Lung (tissue), 12 donors: Measurements from ENCODE around the gene CHRD. TPM values are rescaled to one million over a fixed set of nuclear protein-coding genes. Genes with fewer than 3 reads are reported as not detected.

ENCODE experiments used
- ATAC-seq: fragments of 200-7000 bp; cut with Tn5 transposase; one replicate; pipeline ENCODE4 v1.9.1; 2020; ENCODE audit warnings: moderate number of reproducible peaks; ENCODE audit not compliant: insufficient read depth, low FRiP score
- DNase-seq, 3 donors: peaks; one replicate each; pipeline ENCODE4 v3.0.0-alpha.2; 2013 to 2017
- H3K27ac ChIP-seq, 2 donors: one replicate each; pipeline ENCODE4 v1.5.1; 2013; ENCODE audit warnings: mild to moderate bottlenecking in 2 of 2, moderate library complexity in 2 of 2, control low read depth in 1 of 2, inconsistent platforms in 1 of 2, low read depth in 1 of 2, low read length in 1 of 2
- H3K27me3 ChIP-seq, 3 donors: one replicate each; pipeline ENCODE4 v1.5.1; 2013; ENCODE audit warnings: low read length in 2 of 3; ENCODE audit not compliant: control insufficient read depth in 3 of 3, insufficient read depth in 3 of 3
- H3K36me3 ChIP-seq, 4 donors: one replicate each; pipeline ENCODE4 v1.5.1; 2013; ENCODE audit warnings: low read length in 4 of 4, mild to moderate bottlenecking in 1 of 4, moderate library complexity in 1 of 4; ENCODE audit not compliant: control insufficient read depth in 4 of 4, insufficient read depth in 4 of 4
- H3K4me1 ChIP-seq, 5 donors: one replicate each; pipeline ENCODE4 v1.5.1; 2013; ENCODE audit warnings: low read length in 5 of 5, mild to moderate bottlenecking in 2 of 5, moderate library complexity in 1 of 5; ENCODE audit not compliant: control insufficient read depth in 5 of 5, insufficient read depth in 5 of 5
- H3K4me3 ChIP-seq: one replicate; pipeline ENCODE4 v1.5.1; 2013; ENCODE audit warnings: mild to moderate bottlenecking, control low read depth, moderate library complexity
- H3K9ac ChIP-seq, 2 donors: one replicate each; pipeline ENCODE4 v1.5.1; 2013; ENCODE audit warnings: low read length in 2 of 2, control low read depth in 1 of 2; ENCODE audit not compliant: insufficient read depth in 1 of 2
- H3K9me3 ChIP-seq, 4 donors: one replicate each; pipeline ENCODE4 v1.5.1; 2013; ENCODE audit warnings: low read length in 3 of 4, mild to moderate bottlenecking in 1 of 4, moderate library complexity in 1 of 4; ENCODE audit not compliant: control insufficient read depth in 4 of 4, insufficient read depth in 3 of 4
- CTCF ChIP-seq: IDR thresholded peaks from 2 replicates; pipeline ENCODE4 v1.5.1; 2012; ENCODE audit warnings: mild to moderate bottlenecking; ENCODE audit errors: control extremely low read depth, extremely low read depth
- WGBS, 2 donors: extraction: QIAGEN DNeasy Blood & Tissue Kit; methylation state at CpG; one replicate each; pipeline ENCODE4 v1.1.7; 2013; 5-methylcytosine and 5-hydroxymethylcytosine counted together
- polyA plus RNA-seq, 2 donors: library from polyadenylated mRNA; stranded (reverse); fragments of 200-250 nt; gene quantifications; one replicate each; pipeline ENCODE4 v1.2.1, GENCODE V29; 2013
- total RNA-seq, 2 donors: library from RNA; depleted of rRNA in 1 of 2; stranded (reverse); fragments of >200 nt in 1 of 2; gene quantifications; one replicate each; pipeline ENCODE4 v1.2.1, GENCODE V29; 2014 to 2021
- donor health status: control.
- donor health status: control.
- donor health status: Bipolar disorder and iron deficiency.
- donor health status: healthy.
- donor health status: DM: yes; HTN: yes; CAD: no.

CHRD gene
- total and polyA plus RNA-seq, 4 donors, result 4.2 to 16.7 (median 5.8) TPM

GRCh38 chr3:184333700-184334099, 46.2 kb upstream of the CHRD start:
- Histone ChIP-seq H3K27me3 (no peaks in the 10 kb centered on the region), H3K9ac (no peak overlapping the region), H3K9me3 (no peaks in the 10 kb centered on the region), H3K4me1 (peaks cover 3 to 25% (median 17%) of the 10 kb centered on the region in 5 donors), H3K27ac (peak overlapping the region in 1 of 2 donors; percentile 0), H3K4me3 (no peak overlapping the region), H3K36me3 (peaks cover 21 to 44% (median 36%) of the 10 kb centered on the region in 4 donors)
- ATAC-seq, result no peak
- no peak for DNase-seq
- WGBS, 2 donors, result 86 to 87% methylated on average over 3 of the region's 3 CpGs
- TF ChIP-seq CTCF, result no peak

DNA sequence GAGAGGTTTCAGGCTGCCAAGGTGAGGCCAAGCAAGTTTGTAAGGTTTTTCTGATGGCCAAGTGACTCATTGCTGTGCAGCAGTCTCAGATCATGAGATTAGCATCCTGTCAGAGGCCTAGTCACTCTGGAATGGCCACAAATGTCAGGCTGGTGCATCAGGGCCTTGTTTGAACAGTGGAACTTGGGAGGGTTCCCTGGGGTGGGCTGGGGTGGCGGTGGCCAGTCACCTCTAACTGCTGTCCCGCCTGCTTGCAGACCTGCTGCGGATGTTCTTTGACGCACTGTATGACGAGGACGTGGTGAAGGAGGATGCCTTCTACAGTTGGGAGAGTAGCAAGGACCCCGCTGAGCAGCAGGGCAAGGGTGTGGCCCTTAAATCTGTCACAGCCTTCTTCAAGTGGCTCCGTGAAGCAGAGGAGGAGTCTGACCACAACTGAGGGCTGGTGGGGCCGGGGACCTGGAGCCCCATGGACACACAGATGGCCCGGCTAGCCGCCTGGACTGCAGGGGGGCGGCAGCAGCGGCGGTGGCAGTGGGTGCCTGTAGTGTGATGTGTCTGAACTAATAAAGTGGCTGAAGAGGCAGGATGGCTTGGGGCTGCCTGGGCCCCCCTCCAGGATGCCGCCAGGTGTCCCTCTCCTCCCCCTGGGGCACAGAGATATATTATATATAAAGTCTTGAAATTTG, 45.2 kb upstream of the CHRD start:
- Histone ChIP-seq H3K27ac (peak overlapping the region; percentile 88 to 96), H3K9me3 (no peaks in the 10 kb centered on the region), H3K4me1 (peaks cover 3 to 30% (median 17%) of the 10 kb centered on the region in 5 donors), H3K27me3 (no peaks in the 10 kb centered on the region), H3K4me3 (no peak overlapping the region), H3K9ac (no peak overlapping the region), H3K36me3 (peaks cover 18 to 37% (median 30%) of the 10 kb centered on the region in 4 donors)
- no peak for ATAC-seq
- no peak for DNase-seq
- WGBS, 2 donors, result 85% methylated on average over 15 of the region's 15 CpGs
- TF ChIP-seq CTCF, result no peak

DNA sequence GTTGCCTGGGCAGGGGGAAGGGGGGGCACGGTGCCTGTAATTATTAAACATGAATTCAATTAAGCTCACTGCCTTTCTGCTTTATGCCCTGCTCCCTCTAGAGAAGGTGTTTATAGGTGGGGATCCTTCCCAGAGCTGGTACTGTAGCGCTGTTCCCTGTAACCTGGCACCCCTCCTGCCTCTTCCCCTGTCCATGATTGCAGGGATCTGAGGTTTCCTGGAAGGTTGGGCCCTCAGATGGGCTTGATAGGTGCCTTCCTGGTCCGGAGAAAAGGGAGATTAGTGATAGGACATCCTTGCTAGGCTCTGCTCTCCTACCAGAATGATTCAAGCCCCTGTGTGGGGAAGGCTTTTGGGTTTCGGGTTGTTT, 44.6 kb upstream of the CHRD start:
- TF ChIP-seq CTCF, result no peak
- DNase-seq (peak in 1 of 3 donors; percentile 17), ATAC-seq (no peak)
- H3K27me3 ChIP-seq, result no peaks in the 10 kb centered on the region
- no peaks in the 10 kb centered on the region for H3K9me3 ChIP-seq
- peak overlapping the region; percentile 88 to 96 for H3K27ac ChIP-seq
- peaks cover 3 to 30% (median 17%) of the 10 kb centered on the region in 5 donors for H3K4me1 ChIP-seq
- H3K4me3 ChIP-seq, result no peak overlapping the region
- peak overlapping the region; percentile 49 to 75 for H3K9ac ChIP-seq
- peaks cover 16 to 35% (median 28%) of the 10 kb centered on the region in 4 donors for H3K36me3 ChIP-seq
- 38 to 60% methylated on average over 4 of the region's 4 CpGs for WGBS, 2 donors
